ENCODE results near the gene ZBTB16. TPM values are rescaled to one million over a fixed set of nuclear protein-coding genes. Genes with fewer than 3 reads are reported as not detected.

ZBTB16 gene
- total RNA-seq, 1 donor from 2014 or later = 171 TPM

- no peak overlapping the region for H3K27ac ChIP-seq
- ATAC-seq (no peak), DNase-seq (no peak)
- peaks cover 22% of the 10 kb centered on the region for H3K4me1 ChIP-seq
- TF ChIP-seq, protein P1, sequence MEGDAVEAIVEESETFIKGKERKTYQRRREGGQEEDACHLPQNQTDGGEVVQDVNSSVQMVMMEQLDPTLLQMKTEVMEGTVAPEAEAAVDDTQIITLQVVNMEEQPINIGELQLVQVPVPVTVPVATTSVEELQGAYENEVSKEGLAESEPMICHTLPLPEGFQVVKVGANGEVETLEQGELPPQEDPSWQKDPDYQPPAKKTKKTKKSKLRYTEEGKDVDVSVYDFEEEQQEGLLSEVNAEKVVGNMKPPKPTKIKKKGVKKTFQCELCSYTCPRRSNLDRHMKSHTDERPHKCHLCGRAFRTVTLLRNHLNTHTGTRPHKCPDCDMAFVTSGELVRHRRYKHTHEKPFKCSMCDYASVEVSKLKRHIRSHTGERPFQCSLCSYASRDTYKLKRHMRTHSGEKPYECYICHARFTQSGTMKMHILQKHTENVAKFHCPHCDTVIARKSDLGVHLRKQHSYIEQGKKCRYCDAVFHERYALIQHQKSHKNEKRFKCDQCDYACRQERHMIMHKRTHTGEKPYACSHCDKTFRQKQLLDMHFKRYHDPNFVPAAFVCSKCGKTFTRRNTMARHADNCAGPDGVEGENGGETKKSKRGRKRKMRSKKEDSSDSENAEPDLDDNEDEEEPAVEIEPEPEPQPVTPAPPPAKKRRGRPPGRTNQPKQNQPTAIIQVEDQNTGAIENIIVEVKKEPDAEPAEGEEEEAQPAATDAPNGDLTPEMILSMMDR (IDR thresholded peaks at IDR 0.05) = no peak
- intact Hi-C loops (cut with DNase I) = no loop called here
- no peaks in the 10 kb centered on the region for H3K9me3 ChIP-seq
- no peaks in the 10 kb centered on the region for H3K27me3 ChIP-seq (ENCODE audit: low read depth)
- no peak overlapping the region for H3K4me3 ChIP-seq
- no peaks in the 10 kb centered on the region for H3K36me3 ChIP-seq
Measured at GRCh38 chr11:114284914-114285313, 225.4 kb downstream of the ZBTB16 start.

DNA sequence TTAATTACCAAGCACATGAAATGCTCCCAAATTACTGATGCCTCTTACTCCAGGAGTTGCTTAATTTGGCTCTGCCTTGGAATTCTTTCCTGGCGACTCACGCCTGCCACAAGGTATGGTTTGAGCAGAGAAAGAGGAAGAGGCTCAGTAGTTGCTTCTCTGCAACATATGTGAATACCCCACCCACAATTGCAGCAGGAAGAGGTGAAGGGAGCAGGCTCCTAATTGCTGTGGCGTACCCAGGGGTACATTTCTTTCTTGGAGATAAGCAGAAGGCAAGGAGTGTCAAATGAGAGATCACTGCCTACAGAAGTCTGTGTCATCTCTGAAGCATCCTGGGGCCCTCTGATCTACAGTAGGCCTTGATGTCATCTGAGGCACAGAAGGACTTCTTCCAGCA lies 226.1 kb downstream of the ZBTB16 start:
- ATAC-seq (no peak), DNase-seq (no peak)
- Histone ChIP-seq H3K27ac (no peak overlapping the region), H3K27me3 (ENCODE audit: low read depth) (no peaks in the 10 kb centered on the region), H3K4me1 (peaks cover 17% of the 10 kb centered on the region), H3K36me3 (no peaks in the 10 kb centered on the region), H3K4me3 (no peak overlapping the region), H3K9me3 (no peaks in the 10 kb centered on the region)
- intact Hi-C loops (cut with DNase I) = no loop called here
- TF ChIP-seq, protein P1 (IDR thresholded peaks at IDR 0.05) = no peak

GRCh38 chr11:114286229-114286628 lies 226.7 kb downstream of the ZBTB16 start:
- no peaks in the 10 kb centered on the region for H3K9me3 ChIP-seq
- no peak overlapping the region for H3K27ac ChIP-seq
- DNase-seq (no peak), ATAC-seq (no peak)
- H3K36me3 ChIP-seq = no peaks in the 10 kb centered on the region
- intact Hi-C loops (cut with DNase I) = no loop called here
- no peaks in the 10 kb centered on the region for H3K27me3 ChIP-seq (ENCODE audit: low read depth)
- no peak overlapping the region for H3K4me3 ChIP-seq
- TF ChIP-seq, protein P1 (IDR thresholded peaks at IDR 0.05) = no peak
- peaks cover 16% of the 10 kb centered on the region for H3K4me1 ChIP-seq

DNA sequence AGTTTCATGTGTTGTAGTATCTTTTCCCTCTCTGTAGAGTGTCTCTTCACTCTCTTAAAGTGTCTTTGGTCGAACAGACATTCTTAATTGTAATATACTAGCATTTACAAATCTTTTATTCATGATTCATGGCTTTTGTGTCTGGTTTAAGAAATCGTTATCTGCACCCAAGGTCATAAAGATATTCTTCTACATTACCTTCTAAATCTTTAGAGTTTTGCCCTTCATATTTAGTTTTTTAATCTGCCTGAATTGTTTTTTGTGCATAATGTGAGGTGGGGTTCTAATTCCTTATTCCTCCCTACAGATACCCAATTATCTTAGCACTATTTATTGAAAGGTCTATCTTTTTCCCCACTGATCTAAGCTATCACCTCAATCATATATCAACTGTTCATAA lies 227.6 kb downstream of the ZBTB16 start:
- Histone ChIP-seq H3K36me3 (no peaks in the 10 kb centered on the region), H3K27ac (no peak overlapping the region), H3K9me3 (no peaks in the 10 kb centered on the region), H3K4me3 (no peak overlapping the region), H3K27me3 (ENCODE audit: low read depth) (no peaks in the 10 kb centered on the region), H3K4me1 (peaks cover 17% of the 10 kb centered on the region)
- intact Hi-C loops (cut with DNase I) = no loop called here
- ATAC-seq (no peak), DNase-seq (no peak)
- TF ChIP-seq, protein P1 (IDR thresholded peaks at IDR 0.05) = no peak

DNA sequence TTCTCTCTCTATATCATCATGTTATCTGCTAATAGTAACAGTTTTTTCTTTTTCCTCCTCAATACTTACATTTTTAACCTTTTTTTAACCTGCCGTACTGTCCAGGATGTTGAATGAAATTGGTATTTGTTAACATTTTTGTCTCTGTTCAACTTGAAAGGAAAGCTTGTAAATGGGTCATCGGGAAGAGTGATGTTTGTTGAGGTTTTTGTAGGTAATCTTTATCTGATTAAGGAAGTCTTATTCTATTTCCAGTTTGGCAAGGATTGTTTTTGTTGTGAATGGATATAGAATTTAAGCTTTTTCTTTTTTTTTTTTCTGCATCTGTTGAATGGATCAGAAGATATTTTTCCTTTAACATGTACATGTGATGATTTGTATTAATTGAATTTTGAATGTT lies 228.6 kb downstream of the ZBTB16 start:
- Histone ChIP-seq H3K4me3 (no peak overlapping the region), H3K9me3 (no peaks in the 10 kb centered on the region), H3K27ac (no peak overlapping the region), H3K4me1 (peaks cover 27% of the 10 kb centered on the region), H3K27me3 (ENCODE audit: low read depth) (no peaks in the 10 kb centered on the region), H3K36me3 (no peaks in the 10 kb centered on the region)
- DNase-seq (no peak), ATAC-seq (no peak)
- TF ChIP-seq, protein P1 (IDR thresholded peaks at IDR 0.05) = no peak
- intact Hi-C loops (cut with DNase I) = no loop called here

GRCh38 chr11:114289779-114290178 lies 230.3 kb downstream of the ZBTB16 start:
- Histone ChIP-seq H3K27me3 (ENCODE audit: low read depth) (no peaks in the 10 kb centered on the region), H3K4me1 (peaks cover 35% of the 10 kb centered on the region), H3K27ac (no peak overlapping the region), H3K36me3 (no peaks in the 10 kb centered on the region), H3K4me3 (no peak overlapping the region), H3K9me3 (no peaks in the 10 kb centered on the region)
- TF ChIP-seq, protein P1 (IDR thresholded peaks at IDR 0.05) = no peak
- intact Hi-C loops (cut with DNase I) = no loop called here
- ATAC-seq (no peak), DNase-seq (no peak)

Measured in lower lobe of right lung (tissue), 2 donors.